Left renal pelvis (tissue), 4 donors: ENCODE measurements around the gene SMCHD1. TPM values are rescaled to one million over a fixed set of nuclear protein-coding genes. Genes with fewer than 3 reads are reported as not detected.
"Not testable (repeated sequence)": the region's sequence is repeated elsewhere in the genome, so short reads cannot be mapped to it uniquely, and the experiment has no call there.

Experiments used
- DNase-seq, 4 donors: peaks; one replicate each; pipeline ENCODE4 v3.0.0-alpha.2; 2013; ENCODE audit warnings: low read depth in 4 of 4, low spot score in 3 of 4
- polyA plus RNA-seq, 4 donors: library from polyadenylated mRNA; unstranded; fragments of 120-200 nt; gene quantifications; one replicate each; pipeline ENCODE4 v1.2.1, GENCODE V29; 2013; ENCODE audit not compliant: insufficient read length in 4 of 4

Gene SMCHD1
- polyA plus RNA-seq, 4 donors: 57.4 to 68.5 (median 64.2) TPM

GRCh38 chr18:2715990-2716389, 60.5 kb downstream of the SMCHD1 start:
- DNase-seq: no peak

DNA sequence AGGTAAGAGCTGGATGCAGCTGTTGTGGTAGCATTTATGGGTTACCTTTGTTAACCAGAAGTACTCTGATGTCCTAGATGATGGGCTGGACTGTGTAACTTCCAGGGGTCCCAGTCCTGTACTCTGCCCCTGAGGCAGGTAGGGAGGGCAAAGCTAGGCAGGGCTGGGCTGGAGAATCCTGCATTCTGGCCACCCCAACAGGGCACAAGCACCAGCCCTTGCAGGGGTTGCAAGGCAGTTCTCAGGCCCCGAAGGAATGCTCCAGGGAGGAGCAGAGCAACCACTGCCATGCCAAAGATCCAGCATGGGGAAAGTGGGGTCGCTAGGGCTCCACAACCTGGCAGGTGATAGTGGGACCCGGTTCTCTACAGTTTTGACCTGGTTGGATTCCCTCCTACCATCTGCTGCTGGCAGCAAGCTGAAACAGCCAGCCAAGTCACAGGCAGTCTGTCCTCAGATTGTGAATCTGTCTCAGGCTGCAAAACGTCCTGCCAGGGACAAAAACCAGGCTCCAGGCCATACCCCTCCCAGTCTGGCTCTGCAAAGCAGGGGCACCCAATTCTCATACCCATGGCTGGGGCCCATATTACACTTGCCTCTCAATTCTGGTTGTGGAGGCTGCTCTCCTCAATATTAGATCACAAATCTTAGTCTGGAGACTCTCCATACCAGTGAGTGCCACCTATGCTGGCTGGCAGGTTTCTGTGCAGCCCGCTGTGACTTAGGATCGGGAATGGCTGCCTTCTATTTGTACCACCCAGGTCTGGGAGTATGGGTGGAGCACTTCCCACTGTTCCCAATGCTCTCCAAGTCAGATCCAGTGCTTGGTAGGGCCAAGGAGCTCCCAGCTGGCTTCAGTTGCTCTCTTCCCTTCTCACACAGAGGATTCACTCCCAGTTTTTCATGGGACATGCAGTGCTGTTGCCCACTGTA, 61.1 kb downstream of the SMCHD1 start:
- no peak for DNase-seq

DNA sequence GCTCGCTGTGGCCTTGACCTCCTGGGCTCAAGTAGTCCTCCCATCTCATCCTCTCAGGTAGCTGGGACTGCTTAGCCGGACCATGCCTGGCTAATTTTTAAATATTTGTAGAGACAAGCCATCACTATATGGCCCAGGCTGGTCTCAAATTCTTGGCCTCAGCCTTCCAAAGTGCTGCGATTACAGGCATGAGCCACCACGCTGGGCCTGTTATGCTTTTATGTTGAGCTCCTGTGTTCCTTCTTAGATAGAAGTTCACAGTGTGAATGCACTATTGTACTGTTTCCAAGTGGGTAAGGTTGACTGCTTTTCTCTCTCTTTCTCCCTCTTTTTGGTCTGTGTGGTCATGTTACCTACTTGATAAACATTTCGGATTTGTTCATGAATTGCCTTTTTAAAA, 61.9 kb downstream of the SMCHD1 start:
- no peak for DNase-seq

DNA sequence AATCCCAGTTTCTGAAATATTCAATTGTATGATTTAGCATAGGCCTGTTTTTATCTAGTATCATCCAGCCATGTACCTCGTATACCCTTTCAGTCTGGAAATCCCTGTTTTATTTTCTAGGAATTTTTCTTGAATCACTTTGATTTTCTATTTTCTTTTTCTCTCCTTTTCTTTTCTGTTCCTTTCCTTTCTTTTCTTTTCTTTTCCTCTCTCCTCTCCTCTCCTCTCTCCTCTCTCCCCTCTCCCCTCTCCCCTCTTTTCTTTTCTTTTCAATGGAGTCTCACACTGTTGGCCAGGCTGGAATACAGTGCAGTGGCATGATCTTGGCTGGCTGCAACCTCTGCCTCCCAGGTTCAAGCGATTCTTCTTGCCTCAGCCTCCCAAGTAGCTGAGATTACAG, 63.5 kb downstream of the SMCHD1 start:
- DNase-seq: no peak

GRCh38 chr18:2723207-2723606, 67.7 kb downstream of the SMCHD1 start:
- no peak for DNase-seq

DNA sequence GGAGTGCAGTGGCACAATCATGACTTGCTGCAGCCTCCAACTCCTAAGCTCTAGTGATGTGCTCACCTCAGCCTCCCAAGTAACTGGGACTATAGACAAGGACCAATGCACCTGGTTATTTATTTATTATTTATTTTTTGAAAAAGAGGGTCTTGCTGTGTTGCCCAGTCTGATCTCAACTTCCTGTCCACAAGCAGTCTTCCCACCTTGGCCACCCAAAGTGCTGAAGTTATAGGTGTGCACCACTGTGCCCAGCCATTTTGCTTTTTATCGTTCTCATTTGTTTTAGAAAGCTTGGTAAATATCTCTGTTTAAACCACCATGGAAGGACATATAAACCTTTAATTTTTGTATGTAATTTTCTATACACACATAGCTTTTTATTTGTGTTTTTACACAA, 74.2 kb downstream of the SMCHD1 start:
- DNase-seq: no peak

DNA sequence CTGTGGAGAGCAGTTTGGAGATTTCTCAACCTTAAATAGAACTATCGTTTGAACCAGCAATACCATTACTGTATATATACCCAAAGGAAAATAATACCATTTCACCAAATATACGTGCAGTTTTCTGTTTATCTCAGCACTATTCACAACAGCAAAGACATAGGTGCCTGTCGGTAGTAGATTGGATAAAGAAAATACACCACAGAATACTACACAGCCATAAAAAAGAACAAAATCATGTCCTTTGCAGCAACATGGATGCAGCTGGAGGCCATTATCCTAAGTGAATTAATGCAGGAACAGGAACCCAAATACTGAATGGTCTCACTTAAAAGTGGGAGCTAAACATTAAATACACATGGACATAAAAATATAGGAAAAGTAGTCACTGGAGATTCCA, 81.3 kb downstream of the SMCHD1 start:
- DNase-seq: no peak

DNA sequence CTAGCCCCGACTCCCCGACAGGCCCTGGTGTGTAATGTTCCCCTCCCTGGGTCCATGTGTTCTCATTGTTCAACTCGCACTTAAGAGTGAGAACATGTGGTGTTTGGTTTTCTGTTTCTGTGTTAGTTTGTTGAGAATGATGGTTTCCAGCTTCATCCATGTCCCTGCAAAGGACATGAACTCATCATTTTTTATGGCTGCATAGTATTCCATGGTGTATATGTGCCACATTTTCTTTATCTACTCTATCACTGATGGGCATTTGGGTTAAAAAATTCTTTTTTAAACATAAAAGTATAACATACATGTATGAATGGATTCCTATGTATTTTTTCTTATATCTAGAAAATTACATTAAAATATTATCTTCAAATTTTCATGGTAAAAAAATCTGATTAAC, 84.6 kb downstream of the SMCHD1 start:
- DNase-seq: not testable (repeated sequence)

- DNase-seq: no peak
Observed at GRCh38 chr18:2746274-2746673, 90.7 kb downstream of the SMCHD1 start.

DNA sequence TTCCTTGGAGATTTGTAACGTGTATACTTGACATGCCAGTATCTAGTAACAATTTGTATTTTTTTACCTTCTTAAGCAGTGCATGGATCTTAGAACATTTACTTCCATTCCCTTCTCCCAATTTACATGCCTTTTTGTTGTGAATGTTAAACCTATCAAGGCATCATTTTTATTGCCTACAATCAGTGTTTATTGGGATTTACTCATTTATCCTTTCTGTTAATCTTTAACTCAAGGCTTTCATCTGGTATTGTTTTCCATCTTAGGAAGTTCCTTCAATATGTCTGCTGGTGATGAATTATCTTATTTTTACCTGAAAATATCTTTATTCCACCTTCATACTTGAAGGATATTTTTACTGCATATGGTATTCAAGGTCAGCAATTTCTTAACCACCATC, 102.8 kb downstream of the SMCHD1 start:
- no peak for DNase-seq

GRCh38 chr18:2774669-2775068, 119.1 kb downstream of the SMCHD1 start:
- no peak for DNase-seq

DNA sequence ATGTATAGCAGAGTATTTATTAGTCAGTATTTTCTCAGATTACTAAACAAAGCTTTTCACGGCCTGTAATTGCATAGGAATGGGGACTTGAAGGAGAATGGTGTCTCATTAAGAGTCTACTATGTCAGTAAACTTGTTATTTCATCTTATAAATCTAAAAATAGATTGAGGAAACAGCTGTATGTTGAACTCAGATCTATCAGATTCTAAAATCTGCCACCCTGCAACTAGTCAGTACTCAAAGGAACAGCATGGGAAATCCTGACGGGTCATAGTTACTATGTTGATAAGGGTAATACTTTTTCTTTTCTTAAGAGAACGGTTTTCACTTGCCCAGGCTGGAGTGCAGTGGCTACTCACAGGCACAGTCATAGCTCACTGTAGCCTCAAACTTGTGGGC, 121.1 kb downstream of the SMCHD1 start:
- no peak for DNase-seq

DNA sequence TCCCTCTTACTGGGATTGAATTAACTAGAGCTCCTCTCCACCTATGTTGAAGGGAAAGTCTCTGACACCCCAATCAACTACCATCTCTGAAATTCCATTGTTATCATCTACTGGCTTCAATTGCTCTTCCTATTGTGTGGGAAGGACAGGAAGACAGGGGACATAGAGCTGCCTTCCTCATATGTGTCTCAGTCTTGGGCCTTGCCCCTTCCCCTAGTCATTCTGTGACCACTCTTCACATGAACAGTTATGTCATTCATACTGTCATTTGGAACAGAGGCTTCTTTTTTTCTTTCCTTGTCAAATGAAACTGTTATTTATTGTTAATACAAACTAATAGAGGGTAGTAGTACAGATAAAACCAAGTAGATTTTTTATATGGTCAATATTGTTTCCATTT, 121.7 kb downstream of the SMCHD1 start:
- DNase-seq: no peak

DNA sequence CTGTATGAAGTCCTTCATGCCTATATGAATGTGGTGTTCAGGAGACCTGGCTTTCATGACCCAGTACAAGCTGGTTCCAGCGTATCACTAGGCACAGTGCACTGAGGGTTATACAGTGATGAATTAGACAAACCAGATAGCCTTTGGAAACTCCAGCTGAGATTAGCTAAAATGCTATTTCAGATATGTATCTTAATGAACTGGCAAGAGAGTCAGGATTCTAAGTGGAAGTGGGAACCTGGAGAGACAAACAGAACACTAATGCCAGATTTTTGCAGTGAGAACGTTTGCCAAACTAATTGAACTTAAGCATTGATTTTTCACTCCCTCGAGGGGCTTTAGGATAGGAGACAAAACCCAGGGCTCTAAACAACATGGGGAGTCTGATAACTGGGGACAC, 125.2 kb downstream of the SMCHD1 start:
- DNase-seq: no peak

DNA sequence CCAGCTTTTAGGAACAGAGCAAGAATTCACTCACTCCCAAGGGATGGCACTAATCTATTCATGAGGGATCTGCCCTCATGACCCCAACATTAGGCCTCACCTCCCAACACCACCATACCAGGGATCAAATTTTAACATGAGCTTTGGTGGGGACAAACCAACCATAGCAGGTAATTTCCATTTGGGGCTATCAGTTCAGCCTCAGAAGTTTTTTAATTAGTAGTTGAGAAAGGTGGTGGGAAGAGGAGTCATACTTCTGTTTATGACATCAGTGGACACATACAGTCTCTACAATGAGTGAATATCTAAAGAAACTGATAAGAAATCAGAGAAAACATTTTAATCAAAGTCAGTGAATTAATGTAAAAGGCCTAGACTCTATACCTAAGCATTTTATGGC, 131.7 kb downstream of the SMCHD1 start:
- no peak for DNase-seq

DNA sequence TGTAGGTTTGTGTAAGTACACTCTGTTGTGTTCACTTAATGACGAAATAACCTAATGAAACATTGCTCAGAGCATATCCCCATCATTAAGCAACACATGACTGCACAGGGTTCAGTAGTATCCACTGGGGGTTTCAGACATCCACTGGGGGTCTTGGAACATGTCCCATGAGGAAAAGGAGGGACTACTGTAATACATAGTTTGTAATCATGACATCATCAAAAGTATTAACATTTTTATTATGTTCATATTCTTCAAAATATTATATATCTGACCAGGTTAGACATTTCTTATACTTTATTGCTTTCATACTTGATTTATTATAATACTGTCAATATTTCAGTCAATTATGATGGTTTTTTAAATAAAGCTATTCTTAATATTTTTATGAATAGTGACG, 136.9 kb downstream of the SMCHD1 start:
- no peak for DNase-seq

- no peak for DNase-seq
Observed at GRCh38 chr18:2794159-2794558, 138.6 kb downstream of the SMCHD1 start.

- no peak for DNase-seq
Observed at GRCh38 chr18:2797951-2798350, 142.4 kb downstream of the SMCHD1 start.

GRCh38 chr18:2799369-2799768, 143.8 kb downstream of the SMCHD1 start:
- DNase-seq: no peak

DNA sequence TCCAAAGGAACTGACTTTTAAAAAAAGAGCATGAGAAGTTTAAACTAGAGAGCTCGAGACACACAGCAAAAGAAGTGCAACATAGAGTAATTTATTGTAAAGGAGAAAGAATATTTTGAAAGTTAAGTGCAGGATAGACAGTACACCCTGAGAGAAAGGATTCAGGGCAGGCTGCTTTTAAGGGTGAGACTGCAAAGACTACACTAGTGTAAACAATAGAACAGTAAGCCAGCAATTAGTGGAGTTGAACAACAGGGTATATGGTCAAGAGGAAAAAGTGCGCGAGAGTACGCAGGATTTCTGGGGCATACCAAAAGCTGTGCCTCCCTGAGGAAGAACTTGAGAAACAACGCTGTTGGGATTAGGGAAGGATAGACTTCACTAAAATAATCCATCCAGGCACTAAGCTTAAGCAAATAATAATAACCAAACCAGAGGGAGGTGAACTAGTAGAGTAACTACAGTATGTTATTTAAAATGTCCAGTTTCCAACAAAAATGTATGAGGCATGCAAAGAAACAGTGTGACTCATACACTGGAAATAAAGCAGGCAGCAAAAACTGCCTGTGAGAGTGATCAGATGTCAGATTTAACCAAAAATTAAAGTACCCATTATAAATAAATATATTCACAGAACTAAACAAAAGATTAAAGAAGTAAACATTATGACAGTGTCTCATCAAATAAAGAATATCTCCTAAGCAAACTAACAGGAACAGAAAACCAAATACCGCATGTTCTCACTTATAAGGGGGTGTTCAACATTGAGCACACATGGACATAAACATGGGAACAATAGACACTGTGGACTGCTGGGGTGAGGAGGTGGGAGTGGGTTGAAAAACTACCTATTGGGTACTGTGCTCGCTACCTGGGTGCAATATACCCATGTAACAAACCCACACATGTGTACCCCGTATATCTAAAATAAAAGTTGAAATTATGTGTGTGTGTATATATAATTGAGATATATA, 150.7 kb downstream of the SMCHD1 start:
- no peak for DNase-seq

DNA sequence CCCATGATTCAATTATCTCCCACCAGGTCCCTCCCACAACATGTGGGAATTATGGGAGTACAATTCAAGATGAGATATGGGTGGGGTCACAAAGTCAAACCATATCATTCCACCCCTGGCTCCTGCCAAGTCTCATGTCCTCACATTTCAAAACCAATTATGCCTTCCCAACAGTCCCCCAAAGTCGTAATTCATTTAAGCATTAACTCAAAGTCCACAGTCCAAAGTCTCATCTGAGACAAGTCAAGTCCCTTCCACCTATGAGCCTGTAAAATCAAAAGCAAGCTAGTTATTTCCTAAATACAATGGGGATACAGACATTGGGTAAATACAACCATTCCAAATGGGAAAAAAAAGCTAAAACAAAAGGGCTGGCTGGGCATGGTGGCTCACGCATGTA, 153.1 kb downstream of the SMCHD1 start:
- not testable (repeated sequence) for DNase-seq
